Right lobe of liver (tissue), 4 donors: Measurements from ENCODE around the gene VPS37C.

Experiments
- CTCF ChIP-seq, 4 donors: fragments of 200-600 bp in 3 of 4; fragments of 450-650 bp in 1 of 4; IDR thresholded peaks; one replicate each; pipeline versions ENCODE4 v1.5.1 to v1.8.0; 2016 to 2022; ENCODE audit warnings: antibody characterized with exemption in 4 of 4, mild to moderate bottlenecking in 2 of 4
- POLR2A ChIP-seq: fragments of 450-650 bp; IDR thresholded peaks from one replicate; pipeline ENCODE4 v1.6.1; 2017; ENCODE audit warnings: antibody characterized with exemption, mild to moderate bottlenecking
- donor health status: DM: no; HTN: no; CAD: no.
- donor health status: DM: no; HTN: no; CAD: no.
- donor health status: DM: no; HTN: yes; CAD: no.

DNA sequence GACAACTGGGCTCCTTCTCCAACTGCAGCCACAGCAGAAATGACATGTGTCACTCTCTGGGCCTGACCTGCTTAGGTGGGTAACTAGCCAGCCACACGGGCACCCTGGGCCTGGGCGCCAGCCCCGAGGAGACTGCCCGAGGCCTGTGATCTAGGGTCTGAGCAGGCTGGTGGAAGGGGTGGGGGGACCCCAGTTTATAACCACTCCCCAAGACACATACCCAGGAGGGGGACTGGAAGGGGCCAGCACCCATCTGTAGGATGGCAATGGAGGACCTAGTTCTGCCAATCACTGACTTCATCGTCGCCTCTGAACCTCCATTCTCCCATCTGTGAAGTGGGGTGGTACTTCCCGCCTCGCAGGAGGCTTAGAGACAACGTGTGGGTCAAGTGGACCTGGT lies 42.8 kb downstream of the VPS37C start:
- TF ChIP-seq CTCF (IDR thresholded peaks at IDR 0.05) (no peak), POLR2A (no peak)
